ENCODE measurements around the gene SAXO1. TPM values are rescaled to one million over a fixed set of nuclear protein-coding genes. Genes with fewer than 3 reads are reported as not detected.

Gene SAXO1
- total RNA-seq, 1 experiment from 2014 or later = not detected

DNA sequence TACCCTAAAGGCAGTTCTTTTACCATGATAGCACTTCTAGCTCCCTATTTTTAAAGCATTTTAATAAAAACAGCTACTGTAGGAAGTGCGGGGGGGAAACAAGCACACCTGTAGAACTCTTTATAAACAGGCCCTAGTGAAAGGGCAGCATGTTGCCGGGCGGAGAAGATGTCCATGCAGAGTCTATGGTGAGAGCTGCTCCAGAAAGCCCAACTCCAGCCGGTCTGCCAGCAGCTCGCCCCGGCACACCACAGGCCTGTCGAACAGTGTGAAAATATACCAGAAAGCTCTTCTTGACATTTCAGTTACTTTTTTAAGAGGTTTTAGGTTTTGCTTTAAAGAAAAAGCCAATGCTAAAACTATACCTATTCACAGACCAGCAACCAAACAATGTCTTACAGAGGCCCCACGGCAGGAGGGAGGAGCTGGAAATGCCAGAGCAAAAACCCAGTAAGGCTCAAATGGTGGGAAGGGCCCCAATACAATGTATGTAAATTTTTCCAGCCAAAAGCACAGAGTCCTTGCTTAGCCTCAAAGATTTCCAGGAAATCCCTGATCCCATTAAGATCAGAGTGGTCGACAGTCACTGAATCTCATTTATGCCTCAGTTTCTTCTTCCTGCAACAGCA, 121.2 kb downstream of the SAXO1 start:
- POLR2A ChIA-PET = no interaction called here
- CTCF ChIA-PET = interaction anchor here (0.9 kb wide), 1 partner anchor 10 kb away, joined by 3 read pairs; no protein-coding TSS in a partner anchor
- Mint-ChIP-seq H3K4me3 (ENCODE audit: unreplicated experiment) (no peak overlapping the region), H3K36me3 (ENCODE audit: insufficient read depth, unreplicated experiment) (no peaks in the 10 kb centered on the region), H3K9me3 (ENCODE audit: unreplicated experiment) (no peaks in the 10 kb centered on the region), H3K27me3 (ENCODE audit: insufficient read depth, unreplicated experiment) (peaks cover 32% of the 10 kb centered on the region), H3K27ac (ENCODE audit: low read depth, unreplicated experiment) (no peak overlapping the region), H3K4me1 (ENCODE audit: insufficient read depth, unreplicated experiment) (no peaks in the 10 kb centered on the region)
- no peak for DNase-seq (ENCODE audit: unreplicated experiment)
- TF ChIP-seq, protein P1, sequence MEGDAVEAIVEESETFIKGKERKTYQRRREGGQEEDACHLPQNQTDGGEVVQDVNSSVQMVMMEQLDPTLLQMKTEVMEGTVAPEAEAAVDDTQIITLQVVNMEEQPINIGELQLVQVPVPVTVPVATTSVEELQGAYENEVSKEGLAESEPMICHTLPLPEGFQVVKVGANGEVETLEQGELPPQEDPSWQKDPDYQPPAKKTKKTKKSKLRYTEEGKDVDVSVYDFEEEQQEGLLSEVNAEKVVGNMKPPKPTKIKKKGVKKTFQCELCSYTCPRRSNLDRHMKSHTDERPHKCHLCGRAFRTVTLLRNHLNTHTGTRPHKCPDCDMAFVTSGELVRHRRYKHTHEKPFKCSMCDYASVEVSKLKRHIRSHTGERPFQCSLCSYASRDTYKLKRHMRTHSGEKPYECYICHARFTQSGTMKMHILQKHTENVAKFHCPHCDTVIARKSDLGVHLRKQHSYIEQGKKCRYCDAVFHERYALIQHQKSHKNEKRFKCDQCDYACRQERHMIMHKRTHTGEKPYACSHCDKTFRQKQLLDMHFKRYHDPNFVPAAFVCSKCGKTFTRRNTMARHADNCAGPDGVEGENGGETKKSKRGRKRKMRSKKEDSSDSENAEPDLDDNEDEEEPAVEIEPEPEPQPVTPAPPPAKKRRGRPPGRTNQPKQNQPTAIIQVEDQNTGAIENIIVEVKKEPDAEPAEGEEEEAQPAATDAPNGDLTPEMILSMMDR (IDR thresholded peaks at IDR 0.05; ENCODE audit: unreplicated experiment) = no peak
- BruUV-seq (replicated peaks) = no TSS peak
- intact Hi-C loops (cut with micrococcal nuclease) = no loop called here

DNA sequence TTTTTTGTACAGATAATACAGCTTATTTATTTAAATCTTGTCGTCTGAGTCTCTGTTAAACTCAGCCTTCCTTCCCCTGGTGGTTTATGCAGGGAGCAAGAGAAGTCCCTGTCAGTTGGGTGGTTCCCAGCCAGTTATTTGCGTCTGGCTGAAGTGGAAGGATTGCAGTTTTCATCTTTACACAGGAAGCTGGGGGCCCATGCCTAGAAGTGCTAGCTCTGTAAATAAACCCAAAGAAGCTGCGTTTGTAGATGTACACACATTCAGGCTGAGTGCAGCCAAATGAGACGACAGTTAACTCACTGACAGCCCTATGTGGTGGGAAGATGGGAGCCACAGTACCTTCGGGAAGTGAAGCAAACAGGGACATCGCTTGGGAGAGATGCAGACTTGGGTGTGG, 122.1 kb downstream of the SAXO1 start:
- DNase-seq (ENCODE audit: unreplicated experiment) = no peak
- POLR2A ChIA-PET = no interaction called here
- CTCF ChIA-PET = no interaction called here
- Mint-ChIP-seq H3K27ac (ENCODE audit: low read depth, unreplicated experiment) (no peak overlapping the region), H3K4me3 (ENCODE audit: unreplicated experiment) (no peak overlapping the region), H3K36me3 (ENCODE audit: insufficient read depth, unreplicated experiment) (no peaks in the 10 kb centered on the region), H3K27me3 (ENCODE audit: insufficient read depth, unreplicated experiment) (peaks cover 32% of the 10 kb centered on the region), H3K4me1 (ENCODE audit: insufficient read depth, unreplicated experiment) (no peaks in the 10 kb centered on the region), H3K9me3 (ENCODE audit: unreplicated experiment) (no peaks in the 10 kb centered on the region)
- TF ChIP-seq, protein P1 (IDR thresholded peaks at IDR 0.05; ENCODE audit: unreplicated experiment) = no peak
- no TSS peak for BruUV-seq (replicated peaks)
- intact Hi-C loops (cut with micrococcal nuclease) = no loop called here

DNA sequence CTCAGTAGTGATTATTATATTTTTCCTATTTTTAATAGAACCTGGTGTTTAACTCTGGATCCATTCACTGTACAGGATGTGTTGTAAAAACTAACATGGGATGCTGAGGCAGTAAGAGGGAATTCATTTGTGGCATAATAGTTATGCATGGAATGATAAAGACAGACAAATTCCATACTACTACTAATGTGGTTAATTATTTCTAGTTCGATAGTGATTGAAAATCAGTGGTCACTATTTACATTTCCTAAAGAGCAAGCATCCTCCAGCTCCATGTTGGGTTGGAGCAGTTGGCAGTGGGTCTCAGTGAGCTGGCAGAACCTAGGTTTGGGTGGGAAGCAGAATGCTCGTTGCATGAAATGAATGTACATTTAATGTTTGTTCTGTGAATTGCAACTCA, 122.6 kb downstream of the SAXO1 start:
- Mint-ChIP-seq H3K27ac (ENCODE audit: low read depth, unreplicated experiment) (no peak overlapping the region), H3K9me3 (ENCODE audit: unreplicated experiment) (no peaks in the 10 kb centered on the region), H3K36me3 (ENCODE audit: insufficient read depth, unreplicated experiment) (no peaks in the 10 kb centered on the region), H3K4me3 (ENCODE audit: unreplicated experiment) (no peak overlapping the region), H3K27me3 (ENCODE audit: insufficient read depth, unreplicated experiment) (peaks cover 32% of the 10 kb centered on the region), H3K4me1 (ENCODE audit: insufficient read depth, unreplicated experiment) (no peaks in the 10 kb centered on the region)
- DNase-seq (ENCODE audit: unreplicated experiment) = no peak
- no TSS peak for BruUV-seq (replicated peaks)
- ChIA-PET POLR2A (no interaction called here), CTCF (no interaction called here)
- TF ChIP-seq, protein P1 (IDR thresholded peaks at IDR 0.05; ENCODE audit: unreplicated experiment) = no peak
- intact Hi-C loops (cut with micrococcal nuclease) = no loop called here

DNA sequence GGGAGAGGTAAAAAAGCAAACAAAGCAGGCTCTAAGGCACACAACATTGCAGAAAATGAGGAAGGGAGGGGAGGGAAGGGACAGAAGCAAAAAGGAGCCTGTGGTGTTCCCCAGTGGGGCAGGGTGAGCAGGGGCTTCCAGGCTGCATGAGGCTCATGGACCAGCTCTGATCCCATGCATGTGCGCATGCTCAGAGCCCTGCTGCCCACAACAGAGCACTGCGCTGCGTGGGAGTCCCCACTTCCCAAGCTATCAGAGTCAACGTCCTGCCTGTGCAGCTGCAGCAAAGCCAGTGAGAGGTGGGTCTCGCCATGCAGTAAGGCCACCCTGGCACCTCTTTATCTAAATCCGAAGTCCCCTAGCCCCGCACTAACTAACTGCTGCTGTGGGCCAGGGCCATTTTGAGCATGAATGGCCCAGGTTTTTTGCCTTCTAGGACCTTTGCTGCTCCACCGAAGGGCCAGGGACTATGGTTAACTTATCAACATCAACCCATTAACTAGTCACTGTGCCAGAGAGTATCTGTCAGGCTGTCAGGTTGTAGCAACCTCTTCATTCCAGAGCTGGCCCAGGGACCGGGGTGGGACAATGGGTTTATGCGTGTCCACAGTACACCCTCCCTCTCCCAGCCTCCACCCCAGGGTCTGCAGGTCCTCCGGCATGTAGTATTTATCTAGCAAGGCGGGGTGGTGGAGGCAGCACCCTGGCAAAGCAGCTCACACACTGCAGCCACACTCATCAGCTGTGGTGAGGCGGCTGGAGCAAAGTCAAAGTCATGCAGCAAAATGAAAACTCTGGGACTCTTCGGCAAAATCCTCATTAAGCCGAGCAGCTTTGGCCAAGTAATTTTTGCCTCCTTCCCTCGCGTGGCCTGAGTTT, 123.6 kb downstream of the SAXO1 start:
- intact Hi-C loops (cut with micrococcal nuclease) = no loop called here
- no peak overlapping the region for H3K4me3 Mint-ChIP-seq (ENCODE audit: unreplicated experiment)
- TF ChIP-seq, protein P1 (IDR thresholded peaks at IDR 0.05; ENCODE audit: unreplicated experiment) = no peak
- POLR2A ChIA-PET = no interaction called here
- no TSS peak for BruUV-seq (replicated peaks)
- no peak overlapping the region for H3K27ac Mint-ChIP-seq (ENCODE audit: low read depth, unreplicated experiment)
- no peaks in the 10 kb centered on the region for H3K9me3 Mint-ChIP-seq (ENCODE audit: unreplicated experiment)
- H3K27me3 Mint-ChIP-seq (ENCODE audit: insufficient read depth, unreplicated experiment) = peaks cover 32% of the 10 kb centered on the region
- DNase-seq (ENCODE audit: unreplicated experiment) = no peak
- no peaks in the 10 kb centered on the region for H3K4me1 Mint-ChIP-seq (ENCODE audit: insufficient read depth, unreplicated experiment)
- H3K36me3 Mint-ChIP-seq (ENCODE audit: insufficient read depth, unreplicated experiment) = no peaks in the 10 kb centered on the region
- CTCF ChIA-PET = no interaction called here

Data from MCF 10A (cell line).